Hematopoietic multipotent progenitor cell treated with erythropoietin and hydrocortisone succinate and interleukin-3 and kit ligand, for 8 days (in vitro differentiated cells): ENCODE results near the gene CCDC117.
"Not testable (repeated sequence)": the region's sequence is repeated elsewhere in the genome, so short reads cannot be mapped to it uniquely, and the experiment has no call there.

ENCODE experiments used
- DNase-seq: peaks from one replicate; pipeline ENCODE4 v3.0.0-alpha.2; 2015

Gene CCDC117, protein sequence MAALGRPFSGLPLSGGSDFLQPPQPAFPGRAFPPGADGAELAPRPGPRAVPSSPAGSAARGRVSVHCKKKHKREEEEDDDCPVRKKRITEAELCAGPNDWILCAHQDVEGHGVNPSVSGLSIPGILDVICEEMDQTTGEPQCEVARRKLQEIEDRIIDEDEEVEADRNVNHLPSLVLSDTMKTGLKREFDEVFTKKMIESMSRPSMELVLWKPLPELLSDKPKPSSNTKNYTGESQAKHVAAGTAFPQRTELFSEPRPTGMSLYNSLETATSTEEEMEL

GRCh38 chr22:28772633-28773460, at the start of gene CCDC117:
CCDC117 (plus strand) TSS chr22:28772695; CDS start chr22:28772850, 155 bp downstream.
- peak; percentile 96 for DNase-seq

DNA sequence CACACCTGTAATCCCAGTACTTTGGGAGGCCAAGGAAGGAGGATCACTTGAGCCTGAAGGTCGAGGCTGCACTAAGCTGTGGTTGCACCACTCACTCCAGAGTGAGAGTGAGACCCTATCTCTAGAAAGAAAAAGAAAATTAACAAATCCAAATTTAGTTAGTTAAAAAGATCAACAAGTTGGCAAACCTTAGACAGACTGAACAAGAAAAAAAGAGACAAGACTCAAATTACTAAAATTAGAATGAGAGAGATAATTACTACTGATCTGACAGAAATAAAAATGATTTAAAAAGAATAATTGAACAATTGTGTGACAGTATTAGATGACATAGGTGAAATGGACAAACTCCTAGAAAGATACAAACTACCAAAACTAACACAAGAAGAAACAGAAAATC, 44.5 kb upstream of the CCDC117 start:
- no peak for DNase-seq

DNA sequence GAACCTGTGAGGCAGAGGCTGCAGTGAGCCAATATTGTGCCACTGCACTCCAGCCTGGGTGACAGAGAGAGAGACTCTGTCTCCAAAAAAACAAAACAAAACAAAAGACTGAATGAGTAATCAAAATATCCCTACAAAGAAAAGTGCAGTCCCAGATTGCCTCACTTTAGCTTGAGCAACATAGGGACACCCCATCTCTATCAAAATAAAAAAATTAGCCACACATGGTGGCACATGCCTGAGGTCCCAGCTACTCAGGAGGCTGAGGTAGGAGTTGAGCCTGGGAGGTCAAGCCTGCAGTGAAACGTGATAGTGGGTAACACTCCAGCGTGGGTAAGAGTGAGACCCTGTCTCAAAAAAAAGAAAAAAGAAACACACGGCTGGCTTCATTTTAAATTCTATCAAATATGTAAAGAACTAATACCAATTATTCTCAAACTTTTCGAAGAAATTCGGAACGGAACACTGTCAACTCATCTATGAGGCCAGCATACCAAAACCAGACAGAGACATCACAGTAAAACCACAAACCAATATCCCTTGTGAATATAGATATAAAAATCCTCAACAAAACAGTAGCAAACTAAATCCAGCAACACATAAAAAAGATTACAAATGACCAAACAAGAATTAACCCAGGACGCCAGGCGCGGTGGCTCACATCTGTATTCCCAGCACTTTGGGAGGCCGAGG, 43.7 kb upstream of the CCDC117 start:
- no peak for DNase-seq

DNA sequence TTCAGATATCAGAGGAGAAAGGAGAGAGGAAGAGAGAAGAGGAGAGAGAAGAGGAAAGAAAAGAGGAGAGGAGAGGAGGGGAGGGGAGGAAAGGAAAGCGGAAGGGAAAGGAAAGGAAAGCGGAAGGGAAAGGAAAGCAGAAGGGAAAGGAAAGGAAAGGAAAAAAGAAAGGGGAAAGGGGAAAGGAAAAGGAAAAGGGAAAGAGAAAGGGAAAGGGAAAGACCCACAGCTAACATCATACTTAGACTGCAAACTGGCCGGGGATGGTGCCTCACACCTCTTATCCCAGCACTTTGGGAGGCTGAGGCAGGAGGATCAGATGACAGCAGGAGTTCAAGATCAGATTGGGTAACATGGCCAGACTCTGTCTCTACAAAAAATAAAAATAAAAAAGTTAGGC, 42.3 kb upstream of the CCDC117 start:
- no peak for DNase-seq

DNA sequence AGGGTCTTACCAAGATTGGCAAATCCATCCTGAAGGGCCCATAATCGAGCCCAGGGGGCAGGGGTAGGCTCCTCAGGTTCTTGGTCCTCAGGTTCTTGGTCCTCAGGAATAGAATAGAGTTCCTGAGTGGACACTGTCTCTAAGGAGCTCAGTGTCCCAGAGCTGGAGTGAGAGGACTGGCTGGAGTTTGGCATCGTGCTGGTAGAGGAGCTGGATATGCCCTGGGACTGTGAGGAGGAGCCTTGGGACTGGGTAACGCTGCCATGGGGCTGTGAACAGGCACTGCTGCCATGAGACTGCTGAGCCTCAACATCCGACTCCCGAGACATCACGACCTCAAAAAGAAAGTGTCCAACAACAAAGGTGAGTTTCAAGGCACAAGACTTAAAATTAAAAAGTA, 38.1 kb upstream of the CCDC117 start:
- no peak for DNase-seq

- DNase-seq: peak; percentile 79
Measured at GRCh38 chr22:28736301-28737155, 36.0 kb upstream of the CCDC117 start.

DNA sequence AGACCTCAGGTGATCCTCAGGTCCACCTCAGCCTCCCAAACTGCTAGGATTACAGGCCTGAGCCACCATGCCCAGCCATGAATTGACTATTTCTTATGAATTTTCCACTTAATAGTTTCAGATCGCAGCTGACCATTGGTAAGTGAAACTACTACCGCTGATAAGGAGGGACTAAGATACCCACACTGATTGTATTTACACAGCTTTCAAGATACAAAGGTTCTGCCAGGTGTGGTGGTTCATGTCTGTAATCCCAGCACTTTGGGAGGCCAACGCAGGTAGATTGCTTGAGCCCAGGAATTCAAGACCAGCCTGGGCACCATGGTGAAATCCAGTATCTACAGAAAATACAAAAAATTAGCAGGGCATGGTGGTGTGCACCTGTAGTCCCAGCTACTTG, 34.8 kb upstream of the CCDC117 start:
- DNase-seq: no peak

DNA sequence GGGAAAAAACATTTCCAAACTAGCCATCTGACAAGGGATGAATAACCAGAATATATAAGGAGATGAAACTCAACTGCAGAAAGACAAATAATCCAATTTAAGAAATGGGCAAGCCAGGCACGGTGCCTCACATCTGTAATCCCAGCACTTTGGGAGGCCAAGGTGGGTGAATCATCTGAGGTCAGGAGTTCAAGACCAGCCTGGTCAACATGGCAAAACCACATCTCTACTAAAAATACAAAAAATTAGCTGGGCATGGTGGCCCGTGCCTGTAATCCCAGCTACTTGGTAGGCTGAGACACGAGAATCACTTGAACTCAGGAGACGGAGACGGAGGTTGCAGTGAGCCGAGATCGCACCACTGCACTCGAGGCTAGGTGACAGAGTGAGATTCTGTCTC, 33.6 kb upstream of the CCDC117 start:
- not testable (repeated sequence) for DNase-seq

DNA sequence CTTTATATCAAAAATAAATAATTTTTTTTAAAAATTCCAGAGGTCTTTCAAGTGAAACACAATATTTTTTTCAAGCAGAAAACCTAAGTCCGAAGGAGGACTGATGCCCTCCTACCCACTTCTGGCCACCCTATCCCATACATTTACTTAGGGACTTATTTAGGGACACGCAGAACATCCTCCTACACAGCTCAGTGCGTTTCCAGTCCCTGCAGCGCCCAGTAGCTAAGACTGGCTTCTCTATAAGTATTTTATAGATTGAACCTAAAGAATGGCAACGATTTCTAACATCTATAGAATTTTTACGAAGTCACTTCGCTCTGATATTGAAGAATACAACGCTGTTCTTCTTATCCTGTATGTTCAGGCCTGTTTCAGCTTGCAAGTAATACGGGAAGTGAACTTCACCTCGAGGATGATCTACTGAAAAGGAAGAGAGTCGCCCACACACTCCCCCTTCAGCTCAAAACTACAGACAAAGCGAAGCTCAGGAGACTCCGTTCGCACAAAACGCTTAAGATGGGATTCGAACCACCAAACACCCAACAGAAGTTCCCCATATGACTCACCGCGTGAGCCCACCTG, 31.2 kb upstream of the CCDC117 start:
- no peak for DNase-seq

DNA sequence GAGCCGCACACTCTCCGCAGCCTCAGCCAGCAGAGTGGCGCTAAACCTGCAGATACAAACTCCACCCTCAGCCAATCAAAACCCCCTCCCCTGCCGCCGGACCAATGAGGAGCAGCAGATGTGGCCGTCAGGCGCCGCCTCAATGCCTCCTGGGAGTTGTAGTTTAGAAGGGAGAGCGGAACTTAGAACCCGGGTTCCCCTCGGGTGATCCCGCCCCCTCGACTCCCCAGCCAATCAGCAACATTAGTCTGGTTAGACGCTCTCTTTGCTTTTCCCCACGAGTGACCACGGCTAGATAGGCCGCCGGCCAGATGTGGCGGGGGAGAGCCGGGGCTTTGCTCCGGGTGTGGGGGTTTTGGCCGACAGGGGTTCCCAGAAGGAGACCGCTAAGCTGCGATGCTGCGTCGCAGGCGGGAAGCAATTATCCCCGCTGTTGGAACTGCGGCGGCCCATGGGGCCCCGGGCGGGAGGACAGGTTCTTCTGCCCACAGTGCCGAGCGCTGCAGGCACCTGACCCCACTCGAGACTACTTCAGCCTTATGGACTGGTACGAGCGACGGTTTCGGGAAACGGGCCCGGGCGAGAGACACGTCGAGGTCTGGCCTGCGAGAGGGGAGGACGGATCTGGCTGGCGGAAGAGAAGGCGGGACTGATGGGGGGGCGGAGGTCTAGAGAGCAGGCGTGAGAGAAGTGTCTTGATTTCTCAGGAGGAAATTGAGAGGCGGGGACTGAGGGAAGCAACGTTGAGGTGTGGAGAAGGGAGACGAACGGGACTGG, 30.5 kb upstream of the CCDC117 start, which contains the start of the genes CHEK2 and HSCB:
TSS of gene CHEK2 (minus strand) at position 36 of the 777 bp plus-strand sequence. CDS start 7,099 bp downstream, outside the sequence.
TSS of gene HSCB (plus strand) at position 255 of the 777 bp plus-strand sequence. CDS start at position 312, 57 bp downstream.
- DNase-seq: peak; percentile 99

DNA sequence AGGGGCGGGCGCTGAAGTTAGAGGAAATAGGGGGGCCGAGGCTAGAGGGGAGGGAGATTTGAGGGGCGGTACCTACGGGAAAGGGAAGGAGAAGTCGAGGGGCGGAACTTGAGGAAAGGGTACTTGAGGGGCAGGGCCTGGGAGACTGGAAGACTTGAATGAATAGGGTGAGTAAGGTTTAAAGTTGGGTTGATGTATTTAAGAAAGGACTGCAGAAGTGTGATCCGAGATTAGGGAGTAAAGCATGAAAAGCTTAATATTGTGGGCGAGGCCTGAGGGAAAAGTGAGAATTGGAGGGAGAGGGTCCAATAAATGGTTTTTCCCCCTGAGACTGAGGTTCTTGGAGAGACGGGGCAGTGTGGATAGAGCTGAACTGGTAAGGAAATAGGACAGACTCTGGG, 29.9 kb upstream of the CCDC117 start:
- no peak for DNase-seq

DNA sequence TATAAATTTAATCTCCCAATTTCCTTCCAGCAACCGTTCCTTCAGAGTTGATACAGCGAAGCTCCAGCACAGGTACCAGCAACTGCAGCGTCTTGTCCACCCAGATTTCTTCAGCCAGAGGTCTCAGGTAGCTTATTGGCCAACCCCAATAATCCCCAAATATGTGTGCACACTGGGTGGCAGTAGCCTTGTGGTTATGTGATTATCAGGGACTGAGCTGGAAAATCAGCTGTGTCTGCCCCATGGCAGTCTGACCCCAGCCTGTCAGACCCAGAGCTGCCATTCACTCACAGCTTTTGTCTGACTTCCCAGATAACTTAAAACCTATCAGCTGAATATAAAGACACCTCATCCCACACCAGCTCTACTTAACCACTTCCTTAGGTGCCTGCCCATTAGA, 28.6 kb upstream of the CCDC117 start:
- peak; percentile 23 for DNase-seq

GRCh38 chr22:28750471-28750881, 22.0 kb upstream of the CCDC117 start:
- DNase-seq: no peak

GRCh38 chr22:28754512-28754911, 18.0 kb upstream of the CCDC117 start:
- DNase-seq: not testable (repeated sequence)

- no peak for DNase-seq
Measured at GRCh38 chr22:28759861-28760560, 12.5 kb upstream of the CCDC117 start.

DNA sequence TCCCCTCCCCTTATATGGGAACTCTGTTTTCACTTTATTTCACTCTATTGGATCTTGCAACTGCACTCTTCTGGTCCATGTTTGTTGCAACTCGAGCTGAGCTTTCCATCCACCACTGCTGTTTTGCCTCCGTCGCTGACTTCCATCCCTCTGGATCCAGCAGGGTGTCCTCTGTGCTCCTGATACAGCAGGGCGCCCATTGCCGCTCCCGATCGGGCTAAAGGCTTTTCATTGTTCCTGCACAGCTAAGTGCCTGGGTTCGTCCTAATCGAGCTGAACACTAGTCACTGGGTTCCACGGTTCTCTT, 11.1 kb upstream of the CCDC117 start:
- no peak for DNase-seq

GRCh38 chr22:28762000-28762399, 10.5 kb upstream of the CCDC117 start:
- DNase-seq: not testable (repeated sequence)

GRCh38 chr22:28766628-28767027, 5.9 kb upstream of the CCDC117 start:
- DNase-seq: no peak

DNA sequence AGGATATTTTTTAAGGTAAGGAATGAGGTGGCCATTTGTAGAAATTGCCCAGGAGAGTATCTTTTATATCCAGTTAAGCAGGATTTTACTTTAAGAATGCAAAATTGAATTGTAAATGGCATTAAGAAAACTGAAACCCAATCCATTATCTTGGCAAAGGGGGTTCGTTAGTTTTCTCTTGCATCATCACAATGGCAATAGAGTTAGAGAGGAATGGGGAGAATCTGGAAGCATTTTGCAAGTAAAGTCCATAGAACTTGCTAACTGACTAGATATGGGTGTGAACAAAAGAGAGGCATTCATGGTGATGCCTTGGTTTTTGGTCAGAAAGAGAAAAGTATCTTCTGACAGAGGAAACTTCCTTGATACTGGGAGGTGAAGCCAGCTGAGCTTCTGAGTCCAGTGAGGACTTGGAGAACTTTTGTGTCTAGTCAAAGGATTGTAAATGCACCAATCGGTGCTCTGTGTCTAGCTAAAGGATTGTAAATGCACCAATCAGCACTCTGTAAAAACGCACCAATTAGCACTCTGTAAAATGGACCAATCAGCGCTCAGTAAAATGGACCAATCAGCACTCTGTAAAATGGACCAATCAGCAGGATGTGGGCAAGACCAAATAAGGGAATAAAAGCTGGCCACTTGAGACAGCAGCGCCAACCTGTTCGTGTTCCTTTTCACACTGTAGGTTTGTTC, 3.6 kb upstream of the CCDC117 start:
- DNase-seq: no peak
